SK-N-SH treated with all-trans-retinoic acid at 6 μM for 48 hours (cell line): ENCODE data around the gene RTN4RL1.

ENCODE experiments used
- ATAC-seq: fragments of 200-7000 bp; cut with Tn5 transposase; 3 replicates; pipeline ENCODE4 v1.9.1; 2020; ENCODE audit warnings: mild to moderate bottlenecking, moderate library complexity
- ARNTL ChIP-seq: fragments of 450-650 bp; formaldehyde crosslinking; IDR thresholded peaks from 2 replicates; pipeline ENCODE4 v1.5.0; 2020; ENCODE audit warnings: low read depth, mild to moderate bottlenecking, moderate library complexity, borderline replicate concordance
- CREB5 ChIP-seq: fragments of 250-450 bp; sonication (Bioruptor Pico); IDR thresholded peaks from 2 replicates; pipeline ENCODE4 v1.5.1; 2020; ENCODE audit warnings: low read depth, mild to moderate bottlenecking, moderate library complexity
- CSDC2 ChIP-seq: fragments of 250-450 bp; sonication (Bioruptor Pico); IDR thresholded peaks from 2 replicates; pipeline ENCODE4 v1.5.0; 2020; ENCODE audit warnings: mild to moderate bottlenecking, moderate library complexity
- CSRNP3 ChIP-seq: fragments of 250-450 bp; sonication (Bioruptor Pico); IDR thresholded peaks from 2 replicates; pipeline ENCODE4 v1.5.1; 2021; ENCODE audit warnings: mild to moderate bottlenecking, moderate library complexity
- ESRRG ChIP-seq: fragments of 250-450 bp; sonication (Bioruptor Pico); IDR thresholded peaks from 2 replicates; pipeline ENCODE4 v1.6.1; 2021; ENCODE audit warnings: mild to moderate bottlenecking
- ISL1 ChIP-seq: fragments of 250-450 bp; sonication (Bioruptor Pico); IDR thresholded peaks from 2 replicates; pipeline ENCODE4 v2.1.2; 2022; ENCODE audit warnings: mild to moderate bottlenecking, moderate library complexity
- OSR1 ChIP-seq: fragments of 250-450 bp; sonication (Bioruptor Pico); IDR thresholded peaks from 2 replicates; pipeline ENCODE4 v1.8.0; 2022; ENCODE audit warnings: moderate library complexity, mild to moderate bottlenecking, inconsistent platforms
- PATZ1 ChIP-seq: fragments of 250-450 bp; sonication (Bioruptor Pico); IDR thresholded peaks from 2 replicates; pipeline ENCODE4 v1.8.0; 2020; ENCODE audit warnings: mild to moderate bottlenecking, moderate library complexity, borderline replicate concordance
- POU6F1 ChIP-seq: fragments of 250-450 bp; sonication (Bioruptor Pico); IDR thresholded peaks from 2 replicates; pipeline ENCODE4 v1.8.0; 2021; ENCODE audit warnings: low read depth, mild to moderate bottlenecking, moderate library complexity, borderline replicate concordance
- PPARA ChIP-seq: fragments of 250-450 bp; sonication (Bioruptor Pico); IDR thresholded peaks from 2 replicates; pipeline ENCODE4 v1.5.0; 2020; ENCODE audit warnings: mild to moderate bottlenecking, borderline replicate concordance
- RARB ChIP-seq: fragments of 250-450 bp; sonication (Bioruptor Pico); IDR thresholded peaks from 2 replicates; pipeline ENCODE4 v1.8.0; 2021; ENCODE audit warnings: mild to moderate bottlenecking, moderate library complexity
- SNAI2 ChIP-seq: fragments of 250-450 bp; sonication (Bioruptor Pico); IDR thresholded peaks from 2 replicates; pipeline ENCODE4 v1.5.0; 2020; ENCODE audit warnings: mild to moderate bottlenecking, moderate library complexity
- TCF4 ChIP-seq: fragments of 250-450 bp; sonication (Bioruptor Pico); IDR thresholded peaks from 2 replicates; pipeline ENCODE4 v1.8.0; 2021; ENCODE audit warnings: mild to moderate bottlenecking, moderate library complexity, borderline replicate concordance
- TOX ChIP-seq: fragments of 250-450 bp; sonication (Bioruptor Pico); IDR thresholded peaks from 2 replicates; pipeline ENCODE4 v1.8.0; 2021; ENCODE audit warnings: mild to moderate bottlenecking, moderate library complexity, borderline replicate concordance
- ZC3H10 ChIP-seq: fragments of 250-450 bp; sonication (Bioruptor Pico); IDR thresholded peaks from 2 replicates; pipeline ENCODE4 v1.5.1; 2021; ENCODE audit warnings: mild to moderate bottlenecking, moderate library complexity
- ZNF565 ChIP-seq: fragments of 450-650 bp; formaldehyde crosslinking; conservative IDR thresholded peaks from 2 replicates; pipeline ENCODE4 v1.5.0; 2020; ENCODE audit warnings: low read depth, mild to moderate bottlenecking, moderate library complexity
- ZNF70 ChIP-seq: fragments of 450-650 bp; formaldehyde crosslinking; IDR thresholded peaks from 2 replicates; pipeline ENCODE4 v1.5.0; 2020; ENCODE audit warnings: mild to moderate bottlenecking, moderate library complexity
- ZNF8 ChIP-seq: fragments of 450-650 bp; formaldehyde crosslinking; IDR thresholded peaks from 2 replicates; pipeline ENCODE4 v1.5.0; 2020; ENCODE audit warnings: mild to moderate bottlenecking, moderate library complexity

The RTN4RL1 gene

GRCh38 chr17:1931844-1932579 lies 93.1 kb downstream of the RTN4RL1 start:
- no peak for ATAC-seq
- TF ChIP-seq ISL1: no peak
- TF ChIP-seq ESRRG (CRISPR knock-in tag): no peak
- no peak for TF ChIP-seq POU6F1 (CRISPR knock-in tag)
- TF ChIP-seq ZNF8: no peak
- no peak for TF ChIP-seq PPARA (CRISPR knock-in tag)
- TF ChIP-seq TCF4 (CRISPR knock-in tag): no peak
- no peak for TF ChIP-seq CSRNP3 (CRISPR knock-in tag)
- no peak for TF ChIP-seq RARB (CRISPR knock-in tag)
- TF ChIP-seq CREB5 (CRISPR knock-in tag): no peak
- TF ChIP-seq ZC3H10 (CRISPR knock-in tag): no peak
- no peak for TF ChIP-seq ARNTL
- no peak for TF ChIP-seq ZNF565 (CRISPR knock-in tag)

GRCh38 chr17:1930337-1930645 lies 94.8 kb downstream of the RTN4RL1 start:
- no peak for TF ChIP-seq ZNF565 (CRISPR knock-in tag)
- no peak for TF ChIP-seq TOX
- no peak for TF ChIP-seq POU6F1 (CRISPR knock-in tag)
- no peak for TF ChIP-seq TCF4 (CRISPR knock-in tag)
- TF ChIP-seq CREB5 (CRISPR knock-in tag): no peak
- no peak for TF ChIP-seq PATZ1 (CRISPR knock-in tag)
- TF ChIP-seq ISL1: no peak
- TF ChIP-seq ZNF8: no peak
- no peak for TF ChIP-seq RARB (CRISPR knock-in tag)
- no peak for TF ChIP-seq ARNTL
- TF ChIP-seq PPARA (CRISPR knock-in tag): no peak
- TF ChIP-seq ZNF70 (CRISPR knock-in tag): no peak
- TF ChIP-seq CSRNP3 (CRISPR knock-in tag): no peak
- no peak for TF ChIP-seq OSR1 (CRISPR knock-in tag)
- TF ChIP-seq CSDC2 (CRISPR knock-in tag): no peak
- TF ChIP-seq SNAI2 (CRISPR knock-in tag): no peak
- ATAC-seq: no peak
